Neuronal stem cell (in vitro differentiated cells): ENCODE results near the gene RNFT2.

Source experiments
- DNase-seq: peaks from one replicate; pipeline ENCODE4 v3.0.0-alpha.2; 2013; ENCODE audit warnings: low spot score
- H2AFZ ChIP-seq: one replicate; pipeline ENCODE4 v1.6.1; 2013; ENCODE audit warnings: mild to moderate bottlenecking, low read length, inconsistent platforms
- H2AK5ac ChIP-seq: 2 replicates; pipeline ENCODE4 v1.6.1; 2013; ENCODE audit warnings: low read depth, mild to moderate bottlenecking, inconsistent platforms, low read length, moderate library complexity, mixed read lengths
- H2BK120ac ChIP-seq: 2 replicates; pipeline ENCODE4 v1.6.1; 2013; ENCODE audit warnings: low read depth, mild to moderate bottlenecking, inconsistent platforms, low read length, moderate library complexity, mixed read lengths
- H2BK12ac ChIP-seq: one replicate; pipeline ENCODE4 v1.6.1; 2013; ENCODE audit warnings: low read length, inconsistent platforms
- H2BK15ac ChIP-seq: 2 replicates; pipeline ENCODE4 v1.6.1; 2013; ENCODE audit warnings: mild to moderate bottlenecking, low read length, inconsistent platforms, mixed read lengths
- H2BK5ac ChIP-seq: one replicate; pipeline ENCODE4 v1.6.1; 2013; ENCODE audit warnings: inconsistent platforms, mild to moderate bottlenecking, low read length, moderate library complexity
- H3K14ac ChIP-seq: one replicate; pipeline ENCODE4 v1.6.1; 2013; ENCODE audit warnings: low read length, inconsistent platforms
- H3K18ac ChIP-seq: 2 replicates; pipeline ENCODE4 v1.6.1; 2013; ENCODE audit warnings: low read length, inconsistent platforms
- H3K23ac ChIP-seq: 2 replicates; pipeline ENCODE4 v1.6.1; 2013; ENCODE audit warnings: low read depth, mild to moderate bottlenecking, mixed read lengths, low read length, inconsistent platforms; ENCODE audit not compliant: poor library complexity
- H3K27ac ChIP-seq: replicated peaks from 3 replicates; pipeline ENCODE4 v1.5.1; 2013; ENCODE audit warnings: low read length, inconsistent platforms
- H3K27me3 ChIP-seq, 3 experiments: 2 replicates each; pipeline ENCODE4 v1.6.1; 2013; ENCODE audit warnings: low read length in 3 of 3, mild to moderate bottlenecking in 2 of 3, inconsistent platforms in 1 of 3, low read depth in 1 of 3, mixed read lengths in 1 of 3, moderate library complexity in 1 of 3; ENCODE audit not compliant: control insufficient read depth in 3 of 3, insufficient read depth in 3 of 3
- H3K36me3 ChIP-seq, 2 donors: replicated peaks in 1 of 2; 2 replicates each; pipeline ENCODE4 v1.6.1; 2013; ENCODE audit warnings: low read length in 2 of 2; ENCODE audit not compliant: control insufficient read depth in 2 of 2, insufficient read depth in 2 of 2
- H3K4ac ChIP-seq: 2 replicates; pipeline ENCODE4 v1.6.1; 2013; ENCODE audit warnings: inconsistent platforms, mild to moderate bottlenecking, low read length, moderate library complexity
- H3K4me1 ChIP-seq, 2 donors: 1 replicate in 1 of 2; 2 replicates in 1 of 2; pipeline ENCODE4 v1.6.1; 2013; ENCODE audit warnings: low read length in 2 of 2, low read depth in 1 of 2; ENCODE audit not compliant: control insufficient read depth in 2 of 2, insufficient read depth in 1 of 2
- H3K4me2 ChIP-seq: one replicate; pipeline ENCODE4 v1.6.1; 2013; ENCODE audit warnings: mild to moderate bottlenecking, low read length, inconsistent platforms; ENCODE audit not compliant: insufficient read depth, poor library complexity, severe bottlenecking
- H3K4me3 ChIP-seq, 2 donors: 2 replicates each; pipeline ENCODE4 v1.5.1; 2013; ENCODE audit warnings: low read length in 2 of 2, mild to moderate bottlenecking in 2 of 2, inconsistent platforms in 1 of 2, moderate library complexity in 1 of 2
- H3K79me1 ChIP-seq: one replicate; pipeline ENCODE4 v1.6.1; 2013; ENCODE audit warnings: low read depth, mild to moderate bottlenecking, inconsistent platforms, low read length, moderate library complexity
- H3K9ac ChIP-seq: one replicate; pipeline ENCODE4 v1.6.1; 2013; ENCODE audit warnings: mild to moderate bottlenecking, low read depth, low read length, inconsistent platforms; ENCODE audit not compliant: poor library complexity
- H3K9me3 ChIP-seq, 2 donors: replicated peaks in 1 of 2; 2 replicates each; pipeline versions ENCODE3 to v1.6.1; 2013; ENCODE audit warnings: low read length in 2 of 2, mild to moderate bottlenecking in 2 of 2, inconsistent platforms in 1 of 2, low read depth in 1 of 2, mixed read lengths in 1 of 2, moderate library complexity in 1 of 2; ENCODE audit not compliant: control insufficient read depth in 2 of 2, insufficient read depth in 1 of 2
- H4K8ac ChIP-seq: one replicate; pipeline ENCODE4 v1.6.1; 2013; ENCODE audit warnings: low read depth, mild to moderate bottlenecking, inconsistent platforms, low read length, moderate library complexity
- H4K91ac ChIP-seq: one replicate; pipeline ENCODE4 v1.6.1; 2013; ENCODE audit warnings: low read length, low read depth, mild to moderate bottlenecking, inconsistent platforms; ENCODE audit not compliant: poor library complexity
- WGBS, 2 donors: extraction: QIAGEN DNeasy Blood & Tissue Kit; methylation state at CpG; one replicate each; pipeline ENCODE4 v1.1.7; 2013; ENCODE audit warnings: missing lambda C conversion rate in 2 of 2, mixed read lengths in 1 of 2; ENCODE audit not compliant: insufficient read length in 2 of 2, insufficient replicate concordance in 1 of 2; ENCODE audit errors: extremely low coverage in 2 of 2; 5-methylcytosine and 5-hydroxymethylcytosine counted together

Gene RNFT2

GRCh38 chr12:116878567-116879508 is 140.7 kb downstream of the RNFT2 start:
- H2BK120ac ChIP-seq: no peak overlapping the region
- peak overlapping the region; percentile 57 for H4K8ac ChIP-seq
- peak overlapping the region; percentile 84 for H3K18ac ChIP-seq
- peak overlapping the region; percentile 76 for H3K4me2 ChIP-seq
- H2BK12ac ChIP-seq: no peak overlapping the region
- H3K4me1 ChIP-seq: peaks cover 19 to 27% of the 10 kb centered on the region in 2 donors
- whole genome bisulfite sequencing, 2 donors: no CpG with 5 or more reads among the region's 55 CpGs
- H3K9ac ChIP-seq: peak overlapping the region; percentile 40
- H3K14ac ChIP-seq: peak overlapping the region; percentile 78
- no peak overlapping the region for H2BK15ac ChIP-seq
- H2BK5ac ChIP-seq: no peak overlapping the region
- peaks cover 2 to 5% of the 10 kb centered on the region in 2 donors for H3K9me3 ChIP-seq
- H3K27ac ChIP-seq: no peak overlapping the region
- peak overlapping the region; percentile 90 for H2AK5ac ChIP-seq
- peak overlapping the region; percentile 33 to 54 for H3K4me3 ChIP-seq
- DNase-seq: no peak
- H2AFZ ChIP-seq: peak overlapping the region; percentile 89
- H4K91ac ChIP-seq: no peak overlapping the region
- peak overlapping the region; percentile 19 for H3K4ac ChIP-seq
- H3K23ac ChIP-seq: peak overlapping the region; percentile 69
- no peaks in the 10 kb centered on the region for H3K36me3 ChIP-seq
- peaks cover 2% of the 10 kb centered on the region for H3K79me1 ChIP-seq
- peaks cover 45 to 68% (median 61%) of the 10 kb centered on the region in 3 experiments for H3K27me3 ChIP-seq

- H2BK5ac ChIP-seq: no peak overlapping the region
These were observed 141.5 kb downstream of the RNFT2 start for GRCh38 chr12:116879509-116880212.

GRCh38 chr12:116880213-116880816 is 142.2 kb downstream of the RNFT2 start:
- no peak overlapping the region for H4K8ac ChIP-seq
- H2BK5ac ChIP-seq: no peak overlapping the region
- no peak for DNase-seq
- H3K18ac ChIP-seq: no peak overlapping the region
- H3K23ac ChIP-seq: no peak overlapping the region
- H2BK120ac ChIP-seq: no peak overlapping the region
- H3K14ac ChIP-seq: peak overlapping the region; percentile 79
- peaks cover 2% of the 10 kb centered on the region for H3K79me1 ChIP-seq
- H3K9me3 ChIP-seq: no peaks in the 10 kb centered on the region
- peaks cover 45 to 80% (median 61%) of the 10 kb centered on the region in 3 experiments for H3K27me3 ChIP-seq
- H3K4me3 ChIP-seq: peak overlapping the region; percentile 46 to 82
- peak overlapping the region; percentile 89 for H2AFZ ChIP-seq
- peaks cover 19 to 27% of the 10 kb centered on the region in 2 donors for H3K4me1 ChIP-seq
- no peak overlapping the region for H2BK15ac ChIP-seq
- no peaks in the 10 kb centered on the region for H3K36me3 ChIP-seq
- H3K27ac ChIP-seq: no peak overlapping the region
- H3K9ac ChIP-seq: no peak overlapping the region
- H3K4me2 ChIP-seq: peak overlapping the region; percentile 86
- WGBS, 2 donors: no CpG with 5 or more reads among the region's 21 CpGs
- H2BK12ac ChIP-seq: no peak overlapping the region
- no peak overlapping the region for H2AK5ac ChIP-seq
- H4K91ac ChIP-seq: no peak overlapping the region
- H3K4ac ChIP-seq: no peak overlapping the region

More at GRCh38 chr12:116879509-116880212, 141.5 kb downstream of the RNFT2 start:
- H2AFZ ChIP-seq: peak overlapping the region; percentile 89
- H3K79me1 ChIP-seq: peaks cover 2% of the 10 kb centered on the region
- H3K27me3 ChIP-seq: peaks cover 45 to 73% (median 61%) of the 10 kb centered on the region in 3 experiments
- no peak overlapping the region for H2AK5ac ChIP-seq
- H3K4ac ChIP-seq: no peak overlapping the region
- H3K9me3 ChIP-seq: peaks cover 1% of the 10 kb centered on the region in 2 donors
- peak overlapping the region; percentile 20 to 46 for H3K4me3 ChIP-seq
- no peak overlapping the region for H3K23ac ChIP-seq
- H3K27ac ChIP-seq: no peak overlapping the region
- peak overlapping the region; percentile 53 for H3K18ac ChIP-seq
- no peak overlapping the region for H2BK12ac ChIP-seq
- no peak overlapping the region for H3K14ac ChIP-seq
- no peak for DNase-seq
- no peaks in the 10 kb centered on the region for H3K36me3 ChIP-seq
- H2BK120ac ChIP-seq: no peak overlapping the region
- peaks cover 19 to 27% of the 10 kb centered on the region in 2 donors for H3K4me1 ChIP-seq
- H4K8ac ChIP-seq: no peak overlapping the region
- no peak overlapping the region for H4K91ac ChIP-seq
- peak overlapping the region; percentile 9 for H3K9ac ChIP-seq
- peak overlapping the region; percentile 28 for H3K4me2 ChIP-seq
- no peak overlapping the region for H2BK15ac ChIP-seq
- WGBS, 2 donors: no CpG with 5 or more reads among the region's 52 CpGs
